HepG2 (cell line): ENCODE data around the gene ST6GALNAC4. TPM values are rescaled to one million over a fixed set of nuclear protein-coding genes. Genes with fewer than 3 reads are reported as not detected.

ENCODE experiments used
- ATAC-seq: fragments of 200-7000 bp; cut with Tn5 transposase; 3 replicates; pipeline ENCODE4 v1.9.1; 2020; ENCODE audit warnings: mild to moderate bottlenecking, moderate library complexity
- BruUV-seq: library from RNA; stranded (reverse); fragments of 400-500 nt; replicated peaks from 2 replicates; lab custom pipeline; 2021; lab: Mats Ljungman, UMichigan
- CTCF ChIA-PET: fragments of 300-600 bp; formaldehyde crosslinking; extraction: SDS; loops from one replicate; lab custom pipeline; 2021; ENCODE audit warnings: low total read pairs, inconsistent platforms, low intra/inter-chr PET ratio; lab: Yijun Ruan, JAX
- POLR2A ChIA-PET: fragments of 350-600 bp; sonication (Branson Sonifier 250); formaldehyde crosslinking; loops from one replicate; lab custom pipeline; 2020; ENCODE audit warnings: antibody characterized with exemption, inconsistent platforms; lab: Yijun Ruan, JAX
- DNase-seq: peaks from one replicate; pipeline ENCODE4 v3.0.0-alpha.2; 2015; ENCODE audit warnings: low spot score
- FAIRE-seq: peaks from 3 replicates; lab custom pipeline; 2011; peaks lifted over from hg19 to GRCh38; lab: Jason Lieb, UNC
- H2AFZ ChIP-seq: one replicate; pipeline ENCODE4 v1.6.1; 2011; ENCODE audit warnings: low read length, inconsistent platforms
- H3K27ac ChIP-seq: fragments of 300-600 bp; 3 replicates; pipeline ENCODE4 v1.8.0; 2011; ENCODE audit warnings: mixed run types, mild to moderate bottlenecking, mixed read lengths, low read length, inconsistent platforms; ENCODE audit not compliant: insufficient read depth; ENCODE audit errors: extremely low read length
- H3K27me3 ChIP-seq, 2 experiments: fragments of 200-600 bp in 1 of 2; 2 replicates in 1 of 2; 3 replicates in 1 of 2; pipeline versions ENCODE4 v1.6.0 to v1.8.0; 2011; ENCODE audit warnings: low read length in 2 of 2, mild to moderate bottlenecking in 2 of 2, moderate library complexity in 2 of 2, inconsistent platforms in 1 of 2; ENCODE audit not compliant: insufficient read depth in 2 of 2, control insufficient read depth in 1 of 2
- H3K36me3 ChIP-seq, 2 experiments: fragments of 200-600 bp in 1 of 2; replicated peaks in 1 of 2; 2 replicates in 1 of 2; 3 replicates in 1 of 2; pipeline versions ENCODE4 v1.5.1 to v1.8.0; 2011; ENCODE audit warnings: low read length in 2 of 2, inconsistent platforms in 1 of 2; ENCODE audit not compliant: insufficient read depth in 2 of 2, control insufficient read depth in 1 of 2
- H3K4me1 ChIP-seq: 2 replicates; pipeline ENCODE4 v1.5.1; 2012; ENCODE audit warnings: low read length, inconsistent platforms; ENCODE audit not compliant: insufficient read depth
- H3K4me2 ChIP-seq: 2 replicates; pipeline ENCODE4 v1.6.0; 2011; ENCODE audit warnings: low read depth, low read length, inconsistent platforms
- H3K4me3 ChIP-seq, 3 experiments: fragments of 200-600 bp in 1 of 3; sonication (generic), shearing (Covaris generic) in 1 of 3; replicated peaks in 1 of 3; 2 replicates each; pipeline ENCODE4 v1.5.1; 2011 to 2016; ENCODE audit warnings: low read length in 3 of 3, inconsistent platforms in 2 of 3, low read depth in 2 of 3, mild to moderate bottlenecking in 2 of 3, control low read depth in 1 of 3, mixed read lengths in 1 of 3; ENCODE audit not compliant: insufficient read depth in 1 of 3
- H3K79me2 ChIP-seq: one replicate; pipeline ENCODE4 v1.6.1; 2011; ENCODE audit warnings: low read length, inconsistent platforms; ENCODE audit not compliant: insufficient read depth
- H3K9ac ChIP-seq: 2 replicates; pipeline ENCODE4 v1.6.0; 2011; ENCODE audit warnings: mild to moderate bottlenecking, low read depth, low read length, inconsistent platforms; ENCODE audit not compliant: insufficient read depth
- H3K9me3 ChIP-seq: 2 replicates; pipeline ENCODE4 v1.5.1; 2012; ENCODE audit warnings: mild to moderate bottlenecking, low read length
- H4K20me1 ChIP-seq: 2 replicates; pipeline ENCODE4 v1.6.0; 2011; ENCODE audit warnings: inconsistent platforms, mild to moderate bottlenecking, low read length, moderate library complexity; ENCODE audit not compliant: insufficient read depth
- FOSL2 ChIP-seq: sonication (generic); formaldehyde crosslinking; IDR thresholded peaks from 2 replicates; pipeline ENCODE4 v1.4.0; 2020; ENCODE audit warnings: missing genetic modification reagents
- HCFC1 ChIP-seq: fragments of 150-350 bp; IDR thresholded peaks from 2 replicates; pipeline ENCODE4 v1.6.1; 2014; ENCODE audit warnings: low read depth, low read length
- KLF6 ChIP-seq: IDR thresholded peaks from 2 replicates; pipeline ENCODE4 v1.8.0; 2016; ENCODE audit warnings: missing biosample characterization, missing genetic modification reagents
- NFE2L1 ChIP-seq: sonication (generic); formaldehyde crosslinking; IDR thresholded peaks from 2 replicates; pipeline ENCODE4 v1.4.0; 2020; ENCODE audit warnings: missing genetic modification reagents, mild to moderate bottlenecking, borderline replicate concordance
- PCBP1 ChIP-seq: fragments of 200-400 bp; formaldehyde crosslinking; IDR thresholded peaks from 2 replicates; pipeline ENCODE4 v1.6.1; 2017; ENCODE audit warnings: mild to moderate bottlenecking, low read depth, low read length, borderline replicate concordance
- PRPF4 ChIP-seq: fragments of 200-400 bp; formaldehyde crosslinking; IDR thresholded peaks from 2 replicates; pipeline ENCODE4 v1.6.1; 2016; ENCODE audit warnings: low read length, low read depth; ENCODE audit not compliant: poor library complexity, severe bottlenecking
- RFXANK ChIP-seq: IDR thresholded peaks from 2 replicates; pipeline ENCODE4 v1.6.1; 2016
- SAFB2 ChIP-seq: sonication (generic); formaldehyde crosslinking; IDR thresholded peaks from 2 replicates; pipeline ENCODE4 v1.5.1; 2020; ENCODE audit warnings: missing genetic modification reagents, low read depth, mild to moderate bottlenecking, borderline replicate concordance
- WIZ ChIP-seq: sonication (generic); formaldehyde crosslinking; IDR thresholded peaks from 2 replicates; pipeline ENCODE4 v1.5.1; 2020; ENCODE audit warnings: mild to moderate bottlenecking, missing genetic modification reagents
- ZNF772 ChIP-seq: sonication (generic); formaldehyde crosslinking; IDR thresholded peaks from 2 replicates; pipeline ENCODE4 v1.5.0; 2020; ENCODE audit warnings: mild to moderate bottlenecking, missing genetic modification reagents
- ZNF792 ChIP-seq: IDR thresholded peaks from 2 replicates; pipeline ENCODE4 v1.6.1; 2016
- WGBS: methylation state at CpG from one replicate; pipeline ENCODE4 v1.1.6; 2017; ENCODE audit warnings: low lambda C conversion rate; 5-methylcytosine and 5-hydroxymethylcytosine counted together
- in situ Hi-C: cut with HindIII; loops from 2 replicates; pipeline ENCODE4 v1.10.0; 2017; ENCODE audit warnings: low pct_unique_long_range_greater_than_20kb; ENCODE audit not compliant: extremely low pct_ligation_motif_present
- intact Hi-C: fragments of 100-400 bp; cut with micrococcal nuclease; formaldehyde crosslinking; loops from one replicate; pipeline ENCODE4 v1.10.0; 2022; ENCODE audit not compliant: unreplicated experiment
- polyA plus RNA-seq, 8 experiments: library from polyadenylated mRNA; depleted of rRNA in 3 of 8; stranded (reverse) in 7 of 8; unstranded in 1 of 8; fragments of >200 nt; fragmentation: Illumina TruSeq in 4 of 8; extraction: Trizol in 4 of 8; gene quantifications; 2 replicates each; pipeline versions ENCODE4 v1.2.1 to v1.2.3, GENCODE V29; 2011 to 2016; ENCODE audit warnings: low read depth in 4 of 8, missing spikeins in 1 of 8, mixed read lengths in 1 of 8; ENCODE audit not compliant: insufficient read depth in 1 of 8
- total RNA-seq, 5 experiments: library from RNA; depleted of rRNA; stranded (reverse); fragments of >200 nt; fragmentation: Illumina TruSeq; extraction: Trizol; gene quantifications; 2 replicates each; pipeline ENCODE4 v1.2.3, GENCODE V29; 2016; ENCODE audit warnings: low read depth in 1 of 5
- TF ChIP-seq, protein P1 (sequence below): IDR thresholded peaks from 2 replicates; pipeline ENCODE4 v1.6.1; 2016; ENCODE audit warnings: missing genetic modification reagents, missing compliant biosample characterization
- TF ChIP-seq, protein P2 (sequence below): sonication (generic); formaldehyde crosslinking; IDR thresholded peaks from 2 replicates; pipeline ENCODE4 v1.4.0; 2020; ENCODE audit warnings: missing genetic modification reagents
- TF ChIP-seq, protein P3 (sequence below): sonication (generic); formaldehyde crosslinking; IDR thresholded peaks from 2 replicates; pipeline ENCODE4 v1.9.0; 2021; ENCODE audit warnings: missing genetic modification reagents, mild to moderate bottlenecking, borderline replicate concordance

ST6GALNAC4 gene
- total and polyA plus RNA-seq, 2 of the 13 experiments (the other 11 are each of a cell fraction or from before 2014, with no cell fraction given) = 18.8 to 27.7 TPM

DNA sequence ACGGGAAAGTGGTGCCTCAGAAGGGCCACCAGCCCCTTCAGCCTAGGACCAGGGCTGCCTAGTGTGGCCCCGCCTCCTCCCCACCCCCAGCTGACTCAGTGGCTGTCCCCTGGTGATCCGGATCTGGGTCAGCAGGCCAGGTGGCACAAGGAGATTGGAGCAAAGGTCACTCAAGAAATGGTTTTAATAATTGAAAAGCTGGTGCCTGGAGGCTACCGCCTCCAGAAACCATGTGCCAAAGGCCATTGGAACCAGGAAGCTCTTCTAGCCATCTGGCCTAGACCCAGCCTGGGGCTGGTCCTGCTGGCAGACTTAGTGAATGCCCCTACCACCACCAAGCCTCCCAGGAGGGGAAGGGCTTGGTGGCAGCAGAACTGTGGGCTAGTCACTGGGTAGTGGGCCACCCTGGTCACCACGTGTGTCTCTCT, 1.5 kb downstream of the ST6GALNAC4 start:
- no peak overlapping the region for H3K27ac ChIP-seq
- FAIRE-seq = no peak
- H3K9ac ChIP-seq = no peak overlapping the region
- ATAC-seq = no peak
- no peak overlapping the region; a peak in 1 of 6 replicates for H3K4me3 ChIP-seq
- CTCF ChIA-PET = no interaction called here
- H3K79me2 ChIP-seq = peaks cover 2% of the 10 kb centered on the region
- intact Hi-C loops (loop anchor here (5.0 kb wide), 1 partner anchor 113 kb away; the partner anchor contains the start of gene FPGS), in situ Hi-C loops (loop anchor here (5.0 kb wide), 1 partner anchor 43 kb away; no protein-coding TSS in a partner anchor)
- TF ChIP-seq PCBP1 (no peak), ZNF772 (no peak), SAFB2 (CRISPR knock-in tag) (no peak), FOSL2 (CRISPR knock-in tag) (0 out of 2 replicates have a peak, but pooled peaks have one; percentile 29), ZNF792 (CRISPR knock-in tag) (no peak), HCFC1 (no peak), NFE2L1 (no peak)
- TF ChIP-seq, protein P1, sequence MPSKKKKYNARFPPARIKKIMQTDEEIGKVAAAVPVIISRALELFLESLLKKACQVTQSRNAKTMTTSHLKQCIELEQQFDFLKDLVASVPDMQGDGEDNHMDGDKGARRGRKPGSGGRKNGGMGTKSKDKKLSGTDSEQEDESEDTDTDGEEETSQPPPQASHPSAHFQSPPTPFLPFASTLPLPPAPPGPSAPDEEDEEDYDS (CRISPR knock-in tag) = no peak
- 60% methylated on average over 1 of the region's 5 CpGs for WGBS
- H3K27me3 ChIP-seq = no peaks in the 10 kb centered on the region
- no peak for DNase-seq
- H2AFZ ChIP-seq = no peak overlapping the region
- no TSS peak for BruUV-seq
- peaks cover 72% of the 10 kb centered on the region for H3K4me1 ChIP-seq
- POLR2A ChIA-PET = interaction anchor here (0.9 to 7.9 kb wide), 6 partner anchors 11 to 130 kb away, joined by 3 to 78 read pairs (median 8); partner anchors contain the start of genes CDK9 and ST6GALNAC6
- H3K36me3 ChIP-seq = peaks cover 5 to 11% of the 10 kb centered on the region in 2 experiments; a peak in 4 of 5 replicates
- peak overlapping the region; percentile 98; the same call in 1 of the 2 replicates for H3K4me2 ChIP-seq
- no peaks in the 10 kb centered on the region for H4K20me1 ChIP-seq
- H3K9me3 ChIP-seq = no peaks in the 10 kb centered on the region

DNA sequence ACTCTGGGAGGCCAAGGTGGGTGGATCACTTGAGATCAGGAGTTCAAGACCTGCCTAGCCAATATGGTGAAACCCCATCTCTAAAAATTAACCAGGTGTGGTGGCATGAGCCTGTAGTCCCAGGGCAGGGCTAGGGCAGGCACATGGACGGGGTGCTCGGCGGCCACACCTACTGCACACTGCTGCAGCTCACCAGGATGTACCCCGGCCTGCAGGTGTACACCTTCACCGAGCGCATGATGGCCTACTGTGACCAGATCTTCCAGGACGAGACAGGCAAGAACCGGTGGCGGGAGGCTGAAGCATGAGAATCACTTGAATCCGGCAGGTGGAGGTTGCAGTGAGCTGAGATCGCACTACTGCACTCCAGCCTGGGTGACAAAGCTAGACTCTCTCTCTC, 3.2 kb downstream of the ST6GALNAC4 start:
- H3K4me1 ChIP-seq = peaks cover 56% of the 10 kb centered on the region
- H2AFZ ChIP-seq = no peak overlapping the region
- H3K27me3 ChIP-seq = no peaks in the 10 kb centered on the region
- DNase-seq (no peak), FAIRE-seq (no peak), ATAC-seq (no peak)
- in situ Hi-C loops = no loop called here
- no peak overlapping the region for H3K27ac ChIP-seq
- ChIA-PET CTCF (no interaction called here), POLR2A (interaction anchor here (2.2 to 7.9 kb wide), 2 partner anchors 9 to 16 kb away, joined by 9 to 78 read pairs; no protein-coding TSS in a partner anchor)
- peaks cover 2% of the 10 kb centered on the region for H3K79me2 ChIP-seq
- no peak overlapping the region for H3K4me3 ChIP-seq
- H3K9me3 ChIP-seq = no peaks in the 10 kb centered on the region
- peaks cover 7 to 15% of the 10 kb centered on the region in 2 experiments; a peak in 4 of 5 replicates for H3K36me3 ChIP-seq
- intact Hi-C loops = no loop called here
- no TSS peak for BruUV-seq
- H3K4me2 ChIP-seq = no peak overlapping the region
- H3K9ac ChIP-seq = no peak overlapping the region
- 98% methylated on average over 8 of the region's 11 CpGs for WGBS
- H4K20me1 ChIP-seq = no peaks in the 10 kb centered on the region
- TF ChIP-seq RFXANK (CRISPR knock-in tag) (no peak), SAFB2 (CRISPR knock-in tag) (no peak), WIZ (CRISPR knock-in tag) (no peak), KLF6 (no peak), PRPF4 (no peak)
- TF ChIP-seq, protein P2, sequence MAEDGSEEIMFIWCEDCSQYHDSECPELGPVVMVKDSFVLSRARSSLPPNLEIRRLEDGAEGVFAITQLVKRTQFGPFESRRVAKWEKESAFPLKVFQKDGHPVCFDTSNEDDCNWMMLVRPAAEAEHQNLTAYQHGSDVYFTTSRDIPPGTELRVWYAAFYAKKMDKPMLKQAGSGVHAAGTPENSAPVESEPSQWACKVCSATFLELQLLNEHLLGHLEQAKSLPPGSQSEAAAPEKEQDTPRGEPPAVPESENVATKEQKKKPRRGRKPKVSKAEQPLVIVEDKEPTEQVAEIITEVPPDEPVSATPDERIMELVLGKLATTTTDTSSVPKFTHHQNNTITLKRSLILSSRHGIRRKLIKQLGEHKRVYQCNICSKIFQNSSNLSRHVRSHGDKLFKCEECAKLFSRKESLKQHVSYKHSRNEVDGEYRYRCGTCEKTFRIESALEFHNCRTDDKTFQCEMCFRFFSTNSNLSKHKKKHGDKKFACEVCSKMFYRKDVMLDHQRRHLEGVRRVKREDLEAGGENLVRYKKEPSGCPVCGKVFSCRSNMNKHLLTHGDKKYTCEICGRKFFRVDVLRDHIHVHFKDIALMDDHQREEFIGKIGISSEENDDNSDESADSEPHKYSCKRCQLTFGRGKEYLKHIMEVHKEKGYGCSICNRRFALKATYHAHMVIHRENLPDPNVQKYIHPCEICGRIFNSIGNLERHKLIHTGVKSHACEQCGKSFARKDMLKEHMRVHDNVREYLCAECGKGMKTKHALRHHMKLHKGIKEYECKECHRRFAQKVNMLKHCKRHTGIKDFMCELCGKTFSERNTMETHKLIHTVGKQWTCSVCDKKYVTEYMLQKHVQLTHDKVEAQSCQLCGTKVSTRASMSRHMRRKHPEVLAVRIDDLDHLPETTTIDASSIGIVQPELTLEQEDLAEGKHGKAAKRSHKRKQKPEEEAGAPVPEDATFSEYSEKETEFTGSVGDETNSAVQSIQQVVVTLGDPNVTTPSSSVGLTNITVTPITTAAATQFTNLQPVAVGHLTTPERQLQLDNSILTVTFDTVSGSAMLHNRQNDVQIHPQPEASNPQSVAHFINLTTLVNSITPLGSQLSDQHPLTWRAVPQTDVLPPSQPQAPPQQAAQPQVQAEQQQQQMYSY (CRISPR knock-in tag) = no peak
- TF ChIP-seq, protein P3, sequence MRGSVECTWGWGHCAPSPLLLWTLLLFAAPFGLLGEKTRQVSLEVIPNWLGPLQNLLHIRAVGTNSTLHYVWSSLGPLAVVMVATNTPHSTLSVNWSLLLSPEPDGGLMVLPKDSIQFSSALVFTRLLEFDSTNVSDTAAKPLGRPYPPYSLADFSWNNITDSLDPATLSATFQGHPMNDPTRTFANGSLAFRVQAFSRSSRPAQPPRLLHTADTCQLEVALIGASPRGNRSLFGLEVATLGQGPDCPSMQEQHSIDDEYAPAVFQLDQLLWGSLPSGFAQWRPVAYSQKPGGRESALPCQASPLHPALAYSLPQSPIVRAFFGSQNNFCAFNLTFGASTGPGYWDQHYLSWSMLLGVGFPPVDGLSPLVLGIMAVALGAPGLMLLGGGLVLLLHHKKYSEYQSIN (CRISPR knock-in tag) = no peak
